Measurements from ENCODE around the gene FOXO6. TPM values are rescaled to one million over a fixed set of nuclear protein-coding genes. Genes with fewer than 3 reads are reported as not detected.

The FOXO6 gene
- total and polyA plus RNA-seq, 9 of the 15 experiments (the other 6 are each of a cell fraction or from before 2014, with no cell fraction given), result 0.04 to 0.31 (median 0.12) TPM; not detected in 5

DNA sequence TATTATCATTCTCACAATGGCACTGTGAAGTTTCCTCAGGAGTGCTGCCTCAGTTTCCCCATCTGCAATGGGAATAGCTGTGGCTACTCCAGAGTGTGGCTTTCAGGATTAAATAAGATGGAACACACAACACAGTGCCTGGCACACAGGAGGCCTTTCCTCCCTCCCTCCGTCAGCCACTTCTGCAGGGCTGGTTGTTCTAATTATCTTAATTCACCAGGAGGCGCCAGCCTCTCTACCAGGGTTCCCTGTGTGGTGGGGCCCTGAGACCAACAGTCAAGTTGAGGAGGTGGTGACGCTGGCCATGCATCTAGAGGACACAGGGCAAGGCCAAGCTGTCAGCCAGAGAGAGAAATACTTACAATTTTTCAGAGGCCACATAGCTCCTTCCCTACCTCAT lies 6.3 kb upstream of the FOXO6 start:
- no peak overlapping the region for H3K9ac ChIP-seq (ENCODE audit: insufficient read depth in 1 of 2, low read depth in 2 of 2, low read length in 2 of 2)
- no peaks in the 10 kb centered on the region for H3K9me1 ChIP-seq (ENCODE audit: control insufficient read depth, insufficient read depth, low read length)
- no peak overlapping the region for H3K4me2 ChIP-seq (ENCODE audit: insufficient read depth, low read length)
- no peaks in the 10 kb centered on the region for H3K79me2 ChIP-seq (ENCODE audit: control insufficient read depth, insufficient read depth, low read length)
- no peaks in the 10 kb centered on the region for H4K20me1 ChIP-seq (replicated peaks; ENCODE audit: control insufficient read depth, insufficient read depth, low read length)
- BruUV-seq (replicated peaks), result no TSS peak
- peaks cover 15 to 23% of the 10 kb centered on the region in 2 experiments for H3K4me1 ChIP-seq (replicated peaks in 1 of 2; ENCODE audit: control insufficient read depth in 2 of 2, insufficient read depth in 2 of 2, low read length in 2 of 2)
- in situ Hi-C loops (cut with MboI) (no loop called here), intact Hi-C loops (cut with micrococcal nuclease) (no loop called here)
- H2AFZ ChIP-seq (ENCODE audit: low read depth, low read length), result no peak overlapping the region
- FAIRE-seq (no peak), DNase-seq (ENCODE audit: extremely low read depth in 1 of 4, low spot score in 3 of 4) (no peak), ATAC-seq (peak; percentile 33; the same call in 2 of the 3 replicates)
- POLR2A ChIA-PET, result interaction anchor here (0.7 to 2.2 kb wide), 5 partner anchors 13 to 100 kb away, joined by 4 to 5 read pairs (median 5); no protein-coding TSS in a partner anchor
- H3K4me3 ChIP-seq, result no peak overlapping the region
- TF ChIP-seq KAT7 (CRISPR knock-in tag; IDR thresholded peaks at IDR 0.05; ENCODE audit: borderline replicate concordance), result no peak
- TF ChIP-seq, protein P1, sequence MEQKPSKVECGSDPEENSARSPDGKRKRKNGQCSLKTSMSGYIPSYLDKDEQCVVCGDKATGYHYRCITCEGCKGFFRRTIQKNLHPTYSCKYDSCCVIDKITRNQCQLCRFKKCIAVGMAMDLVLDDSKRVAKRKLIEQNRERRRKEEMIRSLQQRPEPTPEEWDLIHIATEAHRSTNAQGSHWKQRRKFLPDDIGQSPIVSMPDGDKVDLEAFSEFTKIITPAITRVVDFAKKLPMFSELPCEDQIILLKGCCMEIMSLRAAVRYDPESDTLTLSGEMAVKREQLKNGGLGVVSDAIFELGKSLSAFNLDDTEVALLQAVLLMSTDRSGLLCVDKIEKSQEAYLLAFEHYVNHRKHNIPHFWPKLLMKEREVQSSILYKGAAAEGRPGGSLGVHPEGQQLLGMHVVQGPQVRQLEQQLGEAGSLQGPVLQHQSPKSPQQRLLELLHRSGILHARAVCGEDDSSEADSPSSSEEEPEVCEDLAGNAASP (IDR thresholded peaks at IDR 0.05), result no peak
- TF ChIP-seq, protein P2, sequence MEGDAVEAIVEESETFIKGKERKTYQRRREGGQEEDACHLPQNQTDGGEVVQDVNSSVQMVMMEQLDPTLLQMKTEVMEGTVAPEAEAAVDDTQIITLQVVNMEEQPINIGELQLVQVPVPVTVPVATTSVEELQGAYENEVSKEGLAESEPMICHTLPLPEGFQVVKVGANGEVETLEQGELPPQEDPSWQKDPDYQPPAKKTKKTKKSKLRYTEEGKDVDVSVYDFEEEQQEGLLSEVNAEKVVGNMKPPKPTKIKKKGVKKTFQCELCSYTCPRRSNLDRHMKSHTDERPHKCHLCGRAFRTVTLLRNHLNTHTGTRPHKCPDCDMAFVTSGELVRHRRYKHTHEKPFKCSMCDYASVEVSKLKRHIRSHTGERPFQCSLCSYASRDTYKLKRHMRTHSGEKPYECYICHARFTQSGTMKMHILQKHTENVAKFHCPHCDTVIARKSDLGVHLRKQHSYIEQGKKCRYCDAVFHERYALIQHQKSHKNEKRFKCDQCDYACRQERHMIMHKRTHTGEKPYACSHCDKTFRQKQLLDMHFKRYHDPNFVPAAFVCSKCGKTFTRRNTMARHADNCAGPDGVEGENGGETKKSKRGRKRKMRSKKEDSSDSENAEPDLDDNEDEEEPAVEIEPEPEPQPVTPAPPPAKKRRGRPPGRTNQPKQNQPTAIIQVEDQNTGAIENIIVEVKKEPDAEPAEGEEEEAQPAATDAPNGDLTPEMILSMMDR (IDR thresholded peaks at IDR 0.05 in 2 of 3, conservative IDR thresholded peaks at IDR 0.05 in 1 of 3; ENCODE audit: insufficient read depth in 2 of 3, low read depth in 1 of 3, low read length in 3 of 3), result peak in 1 of 3 experiments; percentile 35; a peak in 1 of 6 replicates
- H3K9me3 ChIP-seq (replicated peaks; ENCODE audit: control insufficient read depth, insufficient read depth, low read depth, low read length), result no peaks in the 10 kb centered on the region
- CTCF ChIA-PET (ENCODE audit: low intra/inter-chr PET ratio), result no interaction called here
- H3K36me3 ChIP-seq (ENCODE audit: control insufficient read depth, insufficient read depth, low read length), result no peaks in the 10 kb centered on the region
- no peak overlapping the region for H3K27ac ChIP-seq (ENCODE audit: extremely low read depth, low read depth, low read length)
- H3K27me3 ChIP-seq (ENCODE audit: control insufficient read depth in 2 of 2, insufficient read depth in 2 of 2, low read length in 2 of 2), result peaks cover 0 to 6% of the 10 kb centered on the region in 2 experiments; a peak in 1 of 5 replicates
- 31% methylated on average over 3 of the region's 3 CpGs for WGBS (ENCODE audit: insufficient coverage, low coverage, missing lambda C conversion rate)

All from K562 (cell line).